Transverse colon (tissue), 3 donors: ENCODE results near the gene SRRM3.
A peak's percentile ranks its signal among the peaks of the same experiment; 100 is the strongest.

Experiments
- CTCF ChIP-seq, 5 experiments: fragments of 200-600 bp in 3 of 5; fragments of 450-650 bp in 2 of 5; sonication (generic) in 3 of 5; IDR thresholded peaks; 1 replicate in 2 of 5; 2 replicates in 3 of 5; pipeline ENCODE4 v1.5.1; 2016 to 2017; ENCODE audit warnings: antibody characterized with exemption in 5 of 5, inconsistent platforms in 3 of 5, mild to moderate bottlenecking in 2 of 5, moderate library complexity in 1 of 5
- POLR2A ChIP-seq: fragments of 450-650 bp; IDR thresholded peaks from one replicate; pipeline ENCODE4 v1.6.1; 2016; ENCODE audit warnings: antibody characterized with exemption, mild to moderate bottlenecking, moderate library complexity

- TF ChIP-seq CTCF (IDR thresholded peaks at IDR 0.05) (peak in 1 of 5 experiments; percentile 16), POLR2A (peak; percentile 92)
Measured at GRCh38 chr7:76302347-76303201, 100.9 kb downstream of the SRRM3 start, which contains the start of gene HSPB1.
